Heart right ventricle (tissue), 12 donors: ENCODE measurements around the gene CDC42BPG. TPM values are rescaled to one million over a fixed set of nuclear protein-coding genes. Genes with fewer than 3 reads are reported as not detected.

Experiments
- polyA plus RNA-seq, 2 donors: library from polyadenylated mRNA; stranded (reverse); fragments of 200-250 nt; gene quantifications; one replicate each; pipeline ENCODE4 v1.2.3, GENCODE V29; 2013
- total RNA-seq, 10 donors: library from RNA; stranded (reverse); fragmentation: NEBNext Ultra II Directional in 3 of 10; extraction: Animal tissue kit (Norgen Biotek cat#: 25700) in 3 of 10; gene quantifications; one replicate each; pipeline versions ENCODE4 v1.2.1 to v1.2.4, GENCODE V29; 2021 to 2023
- donor health status: ischemic (EF 13 %, LVEDD 7.1; RV severe dilation, severe dysfunction).
- donor health status: healthy with polysubstance abuse.
- donor health status: DM: no; HTN: yes; CAD: no.
- donor health status: DM: no; HTN: no; CAD: no.
- donor health status: ischemic (EF 25% LVEDD 6.9; RV normal size, moderate dysfunction).
- donor health status: ischemic (EF 25% LVEDD 5.7; RV mildly dilated, moderate dysfunction).
- donor health status: healthy.
- donor health status: nonischemic (EF 11% LVEDD 7.7; RV severe dilation, severe dysfunction).
- donor health status: DM: yes; HTN: yes; CAD: no.
- donor health status: PGD.
- donor health status: ischemic (EF 29% LVEDD 5.4; RV normal size, mild dysfunction).
- donor health status: nonischemic (EF 23%, LVEDD 6.1; RV moderate dilation, normal function).

CDC42BPG gene
- total and polyA plus RNA-seq, 12 donors = 0.04 to 1.3 (median 0.27) TPM

Other genes starting within 250 kb of the CDC42BPG start
- gene NRXN2, start 121.5 kb downstream of the CDC42BPG start, total RNA-seq = 1 to 10 TPM in 6 of 10 donors, under 1 TPM in 4; 0.81 to 5.5 (median 1.4) TPM
- 1 to 10 TPM in 1 of 2 donors, under 1 TPM in 1; 0.45 to 1.8 TPM for gene NRXN2, start 121.5 kb downstream of the CDC42BPG start, polyA plus RNA-seq
- gene RASGRP2, start 100.5 kb downstream of the CDC42BPG start, total RNA-seq = 10 to 100 TPM; 18.9 to 49.8 (median 25.4) TPM
- gene RASGRP2, start 100.5 kb downstream of the CDC42BPG start, polyA plus RNA-seq = 100 to 1,000 TPM in 1 of 2 donors, 10 to 100 TPM in 1; 31.3 to 128 TPM
- 100 to 1,000 TPM in 8 of 10 donors, 10 to 100 TPM in 2; 76.8 to 249 (median 132) TPM for gene PYGM, start 84.7 kb downstream of the CDC42BPG start, total RNA-seq
- gene PYGM, start 84.7 kb downstream of the CDC42BPG start, polyA plus RNA-seq = 10 to 100 TPM; 11.3 to 90.1 TPM
- gene SF1, start 66.1 kb downstream of the CDC42BPG start, total RNA-seq = 100 to 1,000 TPM; 149 to 201 (median 165) TPM
- gene SF1, start 66.1 kb downstream of the CDC42BPG start, polyA plus RNA-seq = 10 to 100 TPM; 45.6 to 91.1 TPM
- gene MAP4K2, start 41.4 kb downstream of the CDC42BPG start, total RNA-seq = 10 to 100 TPM in 2 of 10 donors, 1 to 10 TPM in 8; 4.6 to 11.3 (median 8.1) TPM
- 10 to 100 TPM in 1 of 2 donors, 1 to 10 TPM in 1; 7.8 to 19.9 TPM for gene MAP4K2, start 41.4 kb downstream of the CDC42BPG start, polyA plus RNA-seq
- 10 to 100 TPM in 2 of 10 donors, 1 to 10 TPM in 8; 5.8 to 12.5 (median 8.1) TPM for gene MEN1, start 34.1 kb downstream of the CDC42BPG start, total RNA-seq
- 10 to 100 TPM in 1 of 2 donors, 1 to 10 TPM in 1; 9.9 to 10.7 TPM for gene MEN1, start 34.1 kb downstream of the CDC42BPG start, polyA plus RNA-seq
- gene EHD1, start 34.0 kb upstream of the CDC42BPG start, total RNA-seq = 10 to 100 TPM; 30.7 to 73.1 (median 43.9) TPM
- 10 to 100 TPM; 26.0 to 39.7 TPM for gene EHD1, start 34.0 kb upstream of the CDC42BPG start, polyA plus RNA-seq
- gene ATG2A, start 72.6 kb upstream of the CDC42BPG start, total RNA-seq = 10 to 100 TPM; 12.4 to 17.7 (median 16.0) TPM
- gene ATG2A, start 72.6 kb upstream of the CDC42BPG start, polyA plus RNA-seq = 10 to 100 TPM; 14.8 to 18.6 TPM
- gene PPP2R5B, start 80.0 kb upstream of the CDC42BPG start, total RNA-seq = 10 to 100 TPM; 13.4 to 29.8 (median 20.4) TPM
- 10 to 100 TPM; 26.6 to 30.8 TPM for gene PPP2R5B, start 80.0 kb upstream of the CDC42BPG start, polyA plus RNA-seq
- not detected for gene GPHA2, start 91.2 kb upstream of the CDC42BPG start, total RNA-seq
- gene GPHA2, start 91.2 kb upstream of the CDC42BPG start, polyA plus RNA-seq = not detected
- gene MAJIN, start 127.5 kb upstream of the CDC42BPG start, total RNA-seq = not detected
- not detected for gene MAJIN, start 127.5 kb upstream of the CDC42BPG start, polyA plus RNA-seq
- gene BATF2, start 152.3 kb upstream of the CDC42BPG start, total RNA-seq = 10 to 100 TPM in 1 of 10 donors, 1 to 10 TPM in 8, under 1 TPM in 1; 0.66 to 31.8 (median 1.7) TPM
- 1 to 10 TPM; 2.1 to 2.9 TPM for gene BATF2, start 152.3 kb upstream of the CDC42BPG start, polyA plus RNA-seq
- 100 to 1,000 TPM in 9 of 10 donors, 10 to 100 TPM in 1; 92.6 to 144 (median 117) TPM for gene ARL2, start 169.5 kb upstream of the CDC42BPG start, total RNA-seq
- 100 to 1,000 TPM; 115 to 157 TPM for gene ARL2, start 169.5 kb upstream of the CDC42BPG start, polyA plus RNA-seq
- 10 to 100 TPM; 11.4 to 21.8 (median 15.2) TPM for gene SNX15, start 182.8 kb upstream of the CDC42BPG start, total RNA-seq
- gene SNX15, start 182.8 kb upstream of the CDC42BPG start, polyA plus RNA-seq = 10 to 100 TPM; 14.7 to 23.2 TPM
- 1 to 10 TPM; 3.8 to 9.3 (median 4.8) TPM for gene SAC3D1, start 196.6 kb upstream of the CDC42BPG start, total RNA-seq
- gene SAC3D1, start 196.6 kb upstream of the CDC42BPG start, polyA plus RNA-seq = 10 to 100 TPM in 1 of 2 donors, 1 to 10 TPM in 1; 4.7 to 17.3 TPM
- gene NAALADL1, start 213.9 kb upstream of the CDC42BPG start, total RNA-seq = 1 to 10 TPM; 2.1 to 6.8 (median 3.7) TPM
- 1 to 10 TPM; 8.1 to 9.1 TPM for gene NAALADL1, start 213.9 kb upstream of the CDC42BPG start, polyA plus RNA-seq
- 1 to 10 TPM in 5 of 10 donors, under 1 TPM in 5; 0.50 to 5.3 (median 1.0) TPM for gene CDCA5, start 239.4 kb upstream of the CDC42BPG start, total RNA-seq
- under 1 TPM; 0.45 to 0.80 TPM for gene CDCA5, start 239.4 kb upstream of the CDC42BPG start, polyA plus RNA-seq
- gene ZFPL1, start 239.6 kb upstream of the CDC42BPG start, total RNA-seq = 10 to 100 TPM; 21.5 to 27.7 (median 24.8) TPM
- 10 to 100 TPM; 32.8 to 49.2 TPM for gene ZFPL1, start 239.6 kb upstream of the CDC42BPG start, polyA plus RNA-seq